Calu3 (cell line): ENCODE data around the gene GATAD2B. TPM values are rescaled to one million over a fixed set of nuclear protein-coding genes. Genes with fewer than 3 reads are reported as not detected.

Experiments used
- BruUV-seq: library from RNA; stranded (reverse); fragments of 400-500 nt; replicated peaks from 2 replicates; lab custom pipeline; 2021; lab: Mats Ljungman, UMichigan
- CTCF ChIA-PET: fragments of 300-600 bp; sonication (Branson Sonifier 250); formaldehyde crosslinking; loops from one replicate; lab custom pipeline; 2022; ENCODE audit warnings: antibody characterized with exemption; lab: Charles Lee
- DNase-seq: peaks from one replicate; pipeline ENCODE4 v3.0.0; 2022
- H3K27ac Mint-ChIP-seq: one replicate; pipeline ENCODE4 v1.8.0; 2022; ENCODE audit warnings: mixed read lengths; ENCODE audit not compliant: unreplicated experiment
- H3K27me3 Mint-ChIP-seq: one replicate; pipeline ENCODE4 v1.8.0; 2022; ENCODE audit warnings: mixed read lengths; ENCODE audit not compliant: unreplicated experiment
- H3K36me3 Mint-ChIP-seq: one replicate; pipeline ENCODE4 v1.8.0; 2022; ENCODE audit warnings: mild to moderate bottlenecking, moderate library complexity, mixed read lengths; ENCODE audit not compliant: insufficient read depth, unreplicated experiment
- H3K4me1 Mint-ChIP-seq: one replicate; pipeline ENCODE4 v1.8.0; 2022; ENCODE audit warnings: mild to moderate bottlenecking, low read depth, mixed read lengths; ENCODE audit not compliant: unreplicated experiment
- H3K4me3 Mint-ChIP-seq: one replicate; pipeline ENCODE4 v1.8.0; 2022; ENCODE audit warnings: mild to moderate bottlenecking, low read depth, moderate library complexity, mixed read lengths; ENCODE audit not compliant: unreplicated experiment
- H3K9me3 Mint-ChIP-seq: one replicate; pipeline ENCODE4 v1.8.0; 2022; ENCODE audit warnings: low read depth, mixed read lengths; ENCODE audit not compliant: unreplicated experiment
- CTCF ChIP-seq: fragments of 200-600 bp; IDR thresholded peaks from one replicate; pipeline ENCODE4 v1.8.0; 2022; ENCODE audit warnings: antibody characterized with exemption; ENCODE audit not compliant: unreplicated experiment
- intact Hi-C: fragments of 100-400 bp; cut with micrococcal nuclease; formaldehyde crosslinking; loops from one replicate; pipeline ENCODE4 v1.10.0; 2022; ENCODE audit not compliant: unreplicated experiment
- total RNA-seq: library from RNA; stranded (reverse); gene quantifications from 2 replicates; pipeline ENCODE4 v1.2.3, GENCODE V29; 2022

Gene GATAD2B
- total RNA-seq, 1 experiment from 2014 or later = 62.5 TPM

- intact Hi-C loops = no loop called here
- no peak for DNase-seq
- H3K27me3 Mint-ChIP-seq = peaks cover 14% of the 10 kb centered on the region
- H3K4me1 Mint-ChIP-seq = peaks cover 1% of the 10 kb centered on the region
- TF ChIP-seq CTCF = no peak
- CTCF ChIA-PET = no interaction called here
- H3K4me3 Mint-ChIP-seq = no peak overlapping the region
- H3K36me3 Mint-ChIP-seq = peaks cover 23% of the 10 kb centered on the region
- BruUV-seq = no TSS peak
- H3K27ac Mint-ChIP-seq = no peak overlapping the region
- no peaks in the 10 kb centered on the region for H3K9me3 Mint-ChIP-seq
Measured at GRCh38 chr1:153779781-153780541, 142.8 kb downstream of the GATAD2B start.

GRCh38 chr1:153778824-153779519, 143.8 kb downstream of the GATAD2B start:
- Mint-ChIP-seq H3K27ac (no peak overlapping the region), H3K4me1 (peaks cover 6% of the 10 kb centered on the region), H3K4me3 (no peak overlapping the region), H3K9me3 (no peaks in the 10 kb centered on the region), H3K36me3 (peaks cover 31% of the 10 kb centered on the region), H3K27me3 (peaks cover 14% of the 10 kb centered on the region)
- CTCF ChIA-PET = no interaction called here
- BruUV-seq = no TSS peak
- no peak for TF ChIP-seq CTCF
- DNase-seq = no peak
- intact Hi-C loops = no loop called here

GRCh38 chr1:153778051-153778823, 144.5 kb downstream of the GATAD2B start:
- CTCF ChIA-PET = no interaction called here
- BruUV-seq = no TSS peak
- intact Hi-C loops = no loop called here

More at GRCh38 chr1:153778051-153778823, 144.5 kb downstream of the GATAD2B start:
- Mint-ChIP-seq H3K9me3 (no peaks in the 10 kb centered on the region), H3K27ac (no peak overlapping the region), H3K4me3 (no peak overlapping the region), H3K27me3 (peaks cover 14% of the 10 kb centered on the region), H3K4me1 (peaks cover 6% of the 10 kb centered on the region), H3K36me3 (peaks cover 33% of the 10 kb centered on the region)
- DNase-seq = no peak
- TF ChIP-seq CTCF = no peak
